Measurements from ENCODE around the gene SETD4.

SETD4 gene

DNA sequence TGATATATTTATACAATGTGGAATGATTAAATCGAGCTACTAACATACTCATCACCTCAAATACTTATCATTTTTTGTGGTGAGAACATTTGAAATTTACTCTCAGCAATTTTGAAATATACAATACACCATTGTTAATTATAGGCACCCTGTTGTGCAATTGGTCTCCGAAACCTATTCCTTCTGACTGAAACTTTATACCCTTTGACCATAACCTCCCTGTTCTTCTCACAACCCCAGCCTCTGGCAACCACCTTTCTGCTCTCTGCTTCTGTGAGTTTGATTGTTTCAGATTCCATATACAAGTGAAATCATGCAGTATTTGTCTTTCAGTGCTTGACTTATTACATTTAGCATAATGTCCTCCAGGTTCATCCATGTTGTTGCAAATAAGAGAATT is 49.5 kb downstream of the SETD4 start:
- no peak for DNase-seq (ENCODE audit: low read depth in 4 of 4, low spot score in 1 of 4)

DNA sequence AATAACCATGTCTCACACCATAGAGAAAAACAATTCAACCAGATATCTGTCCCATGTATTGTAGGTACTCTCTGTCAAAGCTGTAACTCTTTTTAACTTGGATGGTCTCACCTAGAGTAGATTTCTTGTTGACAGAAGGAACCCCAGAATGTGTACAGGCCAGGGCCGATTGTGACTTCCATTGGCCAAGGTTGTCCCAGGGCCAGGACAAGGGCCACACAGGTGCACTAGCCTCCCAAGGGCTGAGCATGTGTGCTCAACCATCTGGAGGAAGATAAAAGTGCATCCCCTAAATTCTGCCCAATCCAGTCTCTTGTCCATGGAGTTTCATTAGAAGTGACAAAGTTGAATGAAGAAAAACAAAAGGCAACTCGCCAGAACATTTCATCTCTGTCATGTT is 51.8 kb downstream of the SETD4 start:
- no peak for DNase-seq (ENCODE audit: low read depth in 4 of 4, low spot score in 1 of 4)

DNA sequence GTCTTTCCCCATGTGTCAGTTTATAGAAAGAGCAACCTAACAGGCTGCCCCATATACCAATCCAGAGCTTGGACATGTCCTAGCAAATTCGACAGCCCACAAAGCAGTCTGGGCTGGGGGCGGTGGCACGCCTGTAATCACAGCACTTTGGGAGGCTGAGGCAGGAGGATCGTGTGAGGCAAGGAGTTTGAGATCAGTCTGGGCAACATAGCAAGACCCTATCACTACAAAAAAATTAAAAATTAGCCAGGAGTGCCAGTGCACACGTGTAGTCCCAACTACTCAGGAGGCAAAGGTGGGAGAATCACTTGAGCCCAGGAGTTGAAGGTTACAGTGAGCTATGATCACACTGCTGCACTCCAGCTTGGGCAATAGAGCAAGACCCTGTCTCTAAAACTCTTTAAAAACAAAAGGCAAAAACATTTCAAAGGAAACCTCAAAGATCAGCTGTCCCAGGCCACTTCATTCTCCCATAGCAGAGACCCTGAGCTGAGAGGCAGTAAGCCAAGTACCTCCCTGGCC is 54.4 kb downstream of the SETD4 start:
- DNase-seq (ENCODE audit: low read depth in 4 of 4, low spot score in 1 of 4) = no peak

DNA sequence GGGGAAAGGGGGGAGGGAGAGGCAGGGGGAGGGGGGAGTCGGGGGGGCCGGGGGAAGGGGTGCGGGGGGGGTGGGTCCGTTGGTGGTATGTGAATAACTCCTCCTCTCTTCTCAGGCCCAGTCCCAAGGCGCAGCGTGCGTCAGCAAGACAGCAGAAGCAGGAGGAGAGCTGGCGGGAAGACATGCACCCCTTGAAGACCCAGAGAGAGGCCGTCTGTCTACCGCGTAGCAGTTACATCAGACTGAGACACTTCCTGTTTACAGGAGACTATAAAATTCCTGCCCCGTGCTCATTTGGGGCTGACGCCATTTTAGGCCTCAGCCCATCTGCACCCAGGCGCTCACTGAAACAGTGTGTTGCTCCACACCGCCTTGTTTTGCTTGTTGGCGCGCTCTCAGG is 55.3 kb downstream of the SETD4 start:
- DNase-seq (ENCODE audit: low read depth in 4 of 4, low spot score in 1 of 4) = no peak

DNA sequence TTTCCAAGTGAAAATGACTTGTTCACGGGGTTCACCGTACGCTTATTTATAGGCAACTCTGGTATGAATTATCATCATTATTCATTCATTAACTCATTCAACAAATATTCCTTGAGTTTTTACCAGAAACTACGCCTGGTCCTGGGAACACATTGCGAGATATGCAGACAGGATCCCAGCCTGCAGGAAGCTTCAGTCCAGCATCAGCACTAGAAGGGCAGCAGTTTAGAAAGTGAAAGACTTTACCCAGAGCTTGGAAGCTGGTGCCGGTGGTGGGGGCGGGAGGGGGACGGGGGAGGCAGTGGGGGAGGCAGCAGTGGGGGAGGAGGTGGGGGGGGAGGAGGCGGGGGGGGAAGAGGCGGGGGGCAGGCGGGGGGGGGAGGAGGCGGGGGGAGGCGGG is 55.9 kb downstream of the SETD4 start:
- no peak for DNase-seq (ENCODE audit: low read depth in 4 of 4, low spot score in 1 of 4)

DNA sequence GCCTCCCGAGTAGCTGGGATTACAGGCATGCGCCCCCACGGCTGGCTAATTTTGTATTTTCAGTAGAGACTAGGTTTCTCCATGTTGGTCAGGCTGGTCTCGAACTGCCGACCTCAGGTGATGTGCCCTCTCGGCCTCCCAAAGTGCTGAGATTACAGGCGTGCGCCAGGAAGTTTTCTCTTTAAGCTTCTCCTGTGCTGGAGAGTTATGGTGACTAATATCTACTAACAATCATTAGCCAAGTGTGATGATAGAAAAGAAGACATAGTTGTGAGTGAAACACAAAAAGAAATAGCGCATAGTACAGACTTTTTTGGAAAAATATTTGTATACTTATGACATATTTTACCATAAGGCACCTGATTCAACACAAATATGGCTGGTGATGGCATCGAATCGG is 56.5 kb downstream of the SETD4 start:
- no peak for DNase-seq (ENCODE audit: low read depth in 4 of 4, low spot score in 1 of 4)

DNA sequence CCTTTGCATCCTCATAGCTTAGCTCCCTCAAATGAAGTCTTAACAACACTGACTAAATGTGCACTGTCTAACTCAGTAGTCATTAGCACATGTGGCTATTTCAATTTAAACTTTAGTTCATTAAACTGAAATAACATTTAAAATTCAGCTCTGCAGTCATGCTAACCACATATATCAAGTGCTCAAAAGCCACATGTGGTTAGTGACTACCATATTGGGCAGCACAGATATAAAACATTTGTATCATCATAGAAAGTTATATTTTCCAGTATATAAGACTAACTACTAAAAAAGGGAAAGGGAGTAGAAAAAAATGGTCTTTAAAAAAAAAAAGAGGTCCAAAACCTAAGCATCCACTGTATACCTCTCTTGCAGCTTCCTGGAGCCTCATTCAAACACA is 64.1 kb downstream of the SETD4 start:
- DNase-seq (ENCODE audit: low read depth in 4 of 4, low spot score in 1 of 4) = no peak

DNA sequence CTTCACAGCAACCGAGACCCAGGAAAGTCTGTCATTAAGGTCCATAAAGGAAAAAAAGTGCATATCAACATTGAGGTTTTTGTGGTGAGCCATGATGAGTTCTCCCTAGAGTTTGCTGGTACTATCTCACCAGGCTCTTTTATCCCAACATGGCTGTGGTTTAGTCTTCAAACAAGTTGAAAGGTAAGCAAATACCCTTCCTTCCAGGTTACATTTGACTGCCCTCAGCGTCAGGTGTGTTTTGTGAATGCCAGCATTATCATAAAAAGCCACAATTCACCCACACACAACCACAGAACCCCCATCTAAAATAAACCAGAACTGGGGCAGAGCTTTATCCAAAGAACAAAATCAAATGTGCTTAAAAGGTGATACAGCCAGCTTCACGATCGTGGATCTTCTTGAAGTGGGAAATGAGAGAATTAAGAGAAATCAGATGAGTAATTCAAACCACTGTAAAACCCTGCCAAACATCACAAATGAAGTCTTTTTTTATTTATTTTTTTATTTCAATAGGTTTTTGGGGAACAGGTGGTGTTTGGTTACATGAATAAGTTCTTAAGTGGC is 64.7 kb downstream of the SETD4 start:
- DNase-seq (ENCODE audit: low read depth in 4 of 4, low spot score in 1 of 4) = no peak

DNA sequence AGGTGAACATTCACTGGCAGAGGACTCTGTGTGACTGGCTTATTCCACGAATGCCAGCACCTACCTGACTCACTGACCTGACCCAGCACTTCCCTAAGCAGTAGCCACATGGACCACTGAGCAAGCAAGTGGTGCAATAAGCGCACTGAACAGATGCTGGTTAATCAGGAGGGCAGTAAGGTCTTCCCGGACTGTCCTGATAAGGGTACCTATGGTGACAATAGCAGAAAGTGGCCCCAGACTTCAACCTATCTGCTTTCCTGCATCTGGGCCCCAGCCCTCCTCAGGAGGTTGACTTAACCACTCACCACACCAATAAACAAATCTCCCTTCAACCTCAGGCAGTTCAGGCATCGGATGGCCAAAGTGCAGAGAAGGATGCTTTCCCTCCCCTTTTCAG is 65.7 kb downstream of the SETD4 start:
- DNase-seq (ENCODE audit: low read depth in 4 of 4, low spot score in 1 of 4) = no peak

DNA sequence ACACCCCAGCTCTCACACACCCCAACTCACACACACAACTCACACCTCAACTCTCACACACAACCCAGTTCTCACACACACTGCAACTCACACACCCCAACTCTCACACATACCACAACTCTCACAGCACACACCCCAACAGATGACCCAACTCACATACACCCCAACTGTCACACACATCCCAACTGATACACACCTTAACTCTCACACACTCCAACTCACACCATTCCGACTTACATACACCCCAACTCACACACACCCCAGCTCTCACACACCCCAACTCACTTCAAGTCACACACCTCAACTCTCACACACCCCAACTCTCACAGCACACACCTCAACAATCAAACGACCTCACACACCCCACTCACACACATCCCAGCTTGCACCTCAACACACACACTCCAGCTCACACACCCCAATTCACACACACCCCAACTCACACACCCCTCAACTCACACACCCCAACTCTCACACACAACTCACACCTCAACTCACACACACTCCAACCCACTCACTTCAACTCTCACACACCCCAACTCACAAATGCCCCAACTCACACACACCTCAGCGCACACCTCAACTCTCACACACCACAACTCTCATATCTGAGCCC is 66.3 kb downstream of the SETD4 start:
- no peak for DNase-seq (ENCODE audit: low read depth in 4 of 4, low spot score in 1 of 4)

DNA sequence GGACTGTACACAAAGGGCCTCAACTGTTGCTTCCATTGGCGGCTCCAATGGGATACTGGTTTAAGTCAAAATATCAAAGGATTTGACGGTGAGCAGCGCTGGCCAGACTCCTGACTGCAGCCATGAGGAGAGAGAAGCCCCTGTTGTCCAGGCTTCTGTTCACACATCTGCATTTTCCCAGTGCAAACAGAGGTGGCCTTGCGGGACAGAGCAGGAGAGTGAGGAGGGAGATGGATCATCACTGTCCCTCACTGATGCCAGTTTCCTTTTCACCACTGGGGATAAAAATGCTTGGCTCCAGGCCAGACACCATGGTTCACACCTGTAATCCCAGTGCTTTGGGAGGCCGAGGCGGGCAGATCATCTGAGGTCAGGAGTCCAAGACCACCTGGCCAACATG is 69.2 kb downstream of the SETD4 start:
- no peak for DNase-seq (ENCODE audit: low read depth in 4 of 4, low spot score in 1 of 4)

DNA sequence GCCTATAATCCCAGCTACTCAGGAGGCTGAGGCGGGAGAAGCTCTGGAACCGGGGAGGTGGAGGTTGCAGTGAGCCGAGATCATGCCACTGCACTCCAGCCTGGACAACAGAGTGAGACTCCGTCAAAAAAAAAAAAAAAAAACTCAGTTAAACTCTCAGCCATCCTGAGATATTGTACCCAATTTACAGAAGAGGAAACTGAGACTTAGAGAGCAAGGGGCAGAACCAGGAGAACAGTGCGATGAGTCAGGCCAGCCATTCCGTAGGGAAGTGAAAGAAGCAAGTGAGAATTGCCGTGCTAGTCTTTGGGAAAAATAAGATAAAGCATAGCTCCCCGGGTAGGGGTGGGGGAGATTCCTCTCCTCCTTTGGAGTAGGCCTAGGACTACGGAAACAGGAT is 69.7 kb downstream of the SETD4 start:
- no peak for DNase-seq (ENCODE audit: low read depth in 4 of 4, low spot score in 1 of 4)

DNA sequence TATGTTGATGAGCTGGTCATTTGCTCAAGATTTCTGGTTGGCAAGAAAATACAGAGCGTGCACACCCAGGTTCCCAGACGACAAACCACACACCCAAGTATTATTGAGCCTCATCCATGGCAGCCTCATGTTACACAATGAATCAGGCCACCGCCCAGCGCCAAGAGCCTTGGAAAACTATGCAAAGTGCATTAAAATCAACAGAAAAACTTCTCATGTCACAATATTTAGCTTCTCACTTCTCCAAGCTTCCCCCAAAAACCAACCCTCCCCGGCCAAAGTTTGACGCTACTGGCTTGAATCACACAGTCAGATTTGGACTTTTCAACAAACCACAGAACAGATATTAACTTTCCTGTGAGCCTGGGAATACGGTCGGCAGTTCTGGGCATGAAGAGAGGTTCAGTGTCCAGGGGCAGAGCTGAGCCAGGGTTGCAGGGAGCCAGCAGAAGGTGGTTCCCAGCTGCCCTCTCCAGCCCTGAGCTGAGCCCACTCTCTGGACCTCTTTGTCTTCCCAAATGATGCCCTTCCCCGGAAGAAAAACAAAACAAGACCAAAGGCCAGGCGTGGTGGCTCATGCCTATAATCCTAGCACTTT is 71.1 kb downstream of the SETD4 start:
- DNase-seq (ENCODE audit: low read depth in 4 of 4, low spot score in 1 of 4) = no peak

DNA sequence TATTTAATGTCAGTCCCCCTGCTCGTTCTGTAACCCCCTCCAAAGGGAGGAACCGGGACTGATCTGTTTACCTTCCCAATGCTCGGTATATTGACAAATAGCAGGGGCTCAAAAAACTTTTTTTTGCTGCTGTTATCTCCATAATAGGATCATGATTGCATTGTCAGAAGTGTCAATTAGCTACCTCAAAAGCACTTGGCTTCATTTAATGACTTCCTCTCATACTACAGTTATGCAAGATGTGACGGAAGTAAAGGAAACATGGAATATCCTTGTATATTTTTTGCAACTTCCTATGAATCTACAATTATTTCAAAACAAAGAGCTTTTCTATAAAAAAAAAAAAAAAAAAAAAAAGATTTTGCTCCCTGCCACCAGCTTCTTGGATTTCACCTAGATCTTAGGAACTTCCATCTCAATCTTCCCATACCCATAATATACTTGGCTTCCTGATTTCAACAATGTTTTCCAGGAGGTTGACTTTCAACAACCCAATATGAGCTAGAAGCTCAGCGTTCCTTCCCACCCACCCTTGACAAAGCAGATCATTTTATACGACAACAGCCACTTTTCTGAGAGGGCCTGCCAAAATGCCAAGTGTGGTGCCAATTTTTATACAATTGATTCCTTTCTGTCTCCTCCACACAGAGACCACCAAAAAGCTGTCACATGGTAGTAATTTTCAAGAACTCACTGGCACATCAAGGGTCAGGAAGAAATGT is 71.7 kb downstream of the SETD4 start:
- DNase-seq (ENCODE audit: low read depth in 4 of 4, low spot score in 1 of 4) = no peak

DNA sequence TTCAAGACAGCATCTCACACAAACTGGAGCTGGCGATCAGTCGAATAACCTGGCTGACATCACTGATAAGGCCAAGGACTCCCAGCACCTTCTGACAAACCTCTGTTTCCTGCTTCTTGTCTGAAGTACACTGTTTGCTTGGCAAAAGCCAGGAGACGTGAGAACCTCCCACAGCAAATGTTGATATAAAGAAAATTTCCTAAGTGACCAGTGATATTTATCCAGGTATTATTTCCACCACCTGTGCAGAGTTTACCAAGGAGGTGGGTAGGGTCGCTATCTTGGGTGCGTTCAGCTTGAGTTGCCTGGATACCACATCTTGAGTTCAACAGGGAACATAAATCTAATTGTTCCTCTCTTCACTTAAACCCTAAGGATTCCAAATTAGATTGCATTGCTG is 72.9 kb downstream of the SETD4 start:
- no peak for DNase-seq (ENCODE audit: low read depth in 4 of 4, low spot score in 1 of 4)

DNA sequence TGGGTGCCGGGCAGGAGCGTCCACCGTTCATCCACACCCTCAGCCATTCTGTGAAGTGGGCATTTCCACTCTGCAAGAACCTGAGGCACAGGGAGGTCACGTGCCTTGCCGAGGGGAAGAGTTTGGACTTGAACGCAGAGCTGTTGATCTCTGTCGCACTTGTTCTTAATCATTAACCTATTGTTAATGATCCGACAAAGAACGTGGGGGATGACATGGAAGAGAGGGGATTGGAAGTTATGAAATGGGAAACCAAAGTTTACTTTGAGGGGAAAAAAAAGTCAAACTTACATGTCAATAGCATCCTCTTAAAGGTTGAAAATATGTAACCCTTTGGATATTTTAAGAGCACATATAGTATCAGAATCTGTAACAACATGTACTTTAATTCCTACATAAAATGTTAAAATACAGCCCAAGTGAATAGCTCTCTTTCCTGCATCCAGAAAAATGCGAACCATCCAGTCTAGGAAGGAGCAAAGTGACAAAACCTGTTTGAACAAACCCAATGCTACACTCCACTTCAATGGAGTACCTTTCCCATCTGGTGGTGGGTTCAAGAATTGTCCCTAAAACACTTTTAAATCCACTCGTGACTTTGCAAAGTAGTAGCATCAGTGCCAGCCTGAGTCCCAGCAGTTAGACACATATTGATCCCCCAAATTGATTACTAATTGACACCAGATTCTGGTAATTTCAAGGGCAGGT is 75.5 kb downstream of the SETD4 start:
- DNase-seq (ENCODE audit: low read depth in 4 of 4, low spot score in 1 of 4) = no peak

All from stimulated activated CD4-positive, alpha-beta T cell treated with anti-CD3 and anti-CD28 coated beads, Interleukin-1b, Interleukin-23, amount 100 ng/mL, for 24 hours (primary cell).